ENCODE results near the gene CCT7. TPM values are rescaled to one million over a fixed set of nuclear protein-coding genes. Genes with fewer than 3 reads are reported as not detected.

CCT7 gene
- total RNA-seq, 1 experiment from 2014 or later = 648 TPM

DNA sequence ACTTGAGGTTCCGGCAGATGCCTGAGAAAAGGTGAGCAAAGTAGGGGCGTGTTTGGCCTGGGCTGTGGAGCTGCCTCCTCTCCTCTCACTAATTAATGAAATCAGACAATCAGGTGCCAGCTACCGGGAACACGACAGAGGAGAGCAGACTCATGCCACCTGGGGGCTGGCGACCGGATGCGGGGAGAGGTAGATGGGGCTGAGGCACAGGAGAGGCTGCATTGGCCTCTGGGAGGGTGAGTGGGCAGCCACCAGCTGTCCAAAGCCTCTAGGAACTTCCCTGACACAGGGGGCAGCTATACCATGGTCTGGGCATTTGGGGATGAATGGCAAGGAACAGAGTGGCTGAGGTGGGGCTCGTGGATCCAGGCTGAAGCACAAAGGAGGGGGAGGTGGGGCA is 25.2 kb downstream of the CCT7 start:
- no TSS peak for BruUV-seq (replicated peaks)
- H3K4me3 ChIP-seq (ENCODE audit: low read depth, low read length, poor library complexity, severe bottlenecking) = no peak overlapping the region
- no peak for DNase-seq (ENCODE audit: low spot score)
- no peaks in the 10 kb centered on the region for H3K27me3 ChIP-seq (replicated peaks; ENCODE audit: insufficient read depth, low read depth, low read length, poor library complexity)
- intact Hi-C loops (cut with micrococcal nuclease; ENCODE audit: unreplicated experiment) = no loop called here
- H3K9me3 ChIP-seq (ENCODE audit: low read depth, low read length, poor library complexity, severe bottlenecking) = no peaks in the 10 kb centered on the region
- H3K36me3 ChIP-seq (ENCODE audit: insufficient read depth, low read length, poor library complexity, severe bottlenecking) = peaks cover 12% of the 10 kb centered on the region
- H3K4me1 ChIP-seq (ENCODE audit: insufficient read depth, low read length, poor library complexity, severe bottlenecking) = no peaks in the 10 kb centered on the region
- H3K27ac ChIP-seq (ENCODE audit: low read depth, low read length, poor library complexity, severe bottlenecking) = no peak overlapping the region
- TF ChIP-seq, protein P1, sequence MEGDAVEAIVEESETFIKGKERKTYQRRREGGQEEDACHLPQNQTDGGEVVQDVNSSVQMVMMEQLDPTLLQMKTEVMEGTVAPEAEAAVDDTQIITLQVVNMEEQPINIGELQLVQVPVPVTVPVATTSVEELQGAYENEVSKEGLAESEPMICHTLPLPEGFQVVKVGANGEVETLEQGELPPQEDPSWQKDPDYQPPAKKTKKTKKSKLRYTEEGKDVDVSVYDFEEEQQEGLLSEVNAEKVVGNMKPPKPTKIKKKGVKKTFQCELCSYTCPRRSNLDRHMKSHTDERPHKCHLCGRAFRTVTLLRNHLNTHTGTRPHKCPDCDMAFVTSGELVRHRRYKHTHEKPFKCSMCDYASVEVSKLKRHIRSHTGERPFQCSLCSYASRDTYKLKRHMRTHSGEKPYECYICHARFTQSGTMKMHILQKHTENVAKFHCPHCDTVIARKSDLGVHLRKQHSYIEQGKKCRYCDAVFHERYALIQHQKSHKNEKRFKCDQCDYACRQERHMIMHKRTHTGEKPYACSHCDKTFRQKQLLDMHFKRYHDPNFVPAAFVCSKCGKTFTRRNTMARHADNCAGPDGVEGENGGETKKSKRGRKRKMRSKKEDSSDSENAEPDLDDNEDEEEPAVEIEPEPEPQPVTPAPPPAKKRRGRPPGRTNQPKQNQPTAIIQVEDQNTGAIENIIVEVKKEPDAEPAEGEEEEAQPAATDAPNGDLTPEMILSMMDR (conservative IDR thresholded peaks at IDR 0.05; ENCODE audit: low read depth, low read length) = no peak
- no peak for TF ChIP-seq EZH2 (IDR thresholded peaks at IDR 0.05; ENCODE audit: borderline replicate concordance, low read depth, low read length, poor library complexity, severe bottlenecking)
- POLR2A ChIA-PET (ENCODE audit: low non-redundant PET) = no interaction called here
- CTCF ChIA-PET = no interaction called here

GRCh38 chr2:73259704-73260337 is 25.7 kb downstream of the CCT7 start:
- POLR2A ChIA-PET (ENCODE audit: low non-redundant PET) = no interaction called here
- TF ChIP-seq, protein P1 (conservative IDR thresholded peaks at IDR 0.05; ENCODE audit: low read depth, low read length) = no peak
- Histone ChIP-seq H3K4me1 (ENCODE audit: insufficient read depth, low read length, poor library complexity, severe bottlenecking) (no peaks in the 10 kb centered on the region), H3K4me3 (ENCODE audit: low read depth, low read length, poor library complexity, severe bottlenecking) (no peak overlapping the region), H3K9me3 (ENCODE audit: low read depth, low read length, poor library complexity, severe bottlenecking) (no peaks in the 10 kb centered on the region), H3K27me3 (replicated peaks; ENCODE audit: insufficient read depth, low read depth, low read length, poor library complexity) (no peaks in the 10 kb centered on the region), H3K27ac (ENCODE audit: low read depth, low read length, poor library complexity, severe bottlenecking) (no peak overlapping the region), H3K36me3 (ENCODE audit: insufficient read depth, low read length, poor library complexity, severe bottlenecking) (peaks cover 8% of the 10 kb centered on the region)
- CTCF ChIA-PET = no interaction called here
- intact Hi-C loops (cut with micrococcal nuclease; ENCODE audit: unreplicated experiment) = no loop called here
- BruUV-seq (replicated peaks) = no TSS peak
- DNase-seq (ENCODE audit: low spot score) = no peak

DNA sequence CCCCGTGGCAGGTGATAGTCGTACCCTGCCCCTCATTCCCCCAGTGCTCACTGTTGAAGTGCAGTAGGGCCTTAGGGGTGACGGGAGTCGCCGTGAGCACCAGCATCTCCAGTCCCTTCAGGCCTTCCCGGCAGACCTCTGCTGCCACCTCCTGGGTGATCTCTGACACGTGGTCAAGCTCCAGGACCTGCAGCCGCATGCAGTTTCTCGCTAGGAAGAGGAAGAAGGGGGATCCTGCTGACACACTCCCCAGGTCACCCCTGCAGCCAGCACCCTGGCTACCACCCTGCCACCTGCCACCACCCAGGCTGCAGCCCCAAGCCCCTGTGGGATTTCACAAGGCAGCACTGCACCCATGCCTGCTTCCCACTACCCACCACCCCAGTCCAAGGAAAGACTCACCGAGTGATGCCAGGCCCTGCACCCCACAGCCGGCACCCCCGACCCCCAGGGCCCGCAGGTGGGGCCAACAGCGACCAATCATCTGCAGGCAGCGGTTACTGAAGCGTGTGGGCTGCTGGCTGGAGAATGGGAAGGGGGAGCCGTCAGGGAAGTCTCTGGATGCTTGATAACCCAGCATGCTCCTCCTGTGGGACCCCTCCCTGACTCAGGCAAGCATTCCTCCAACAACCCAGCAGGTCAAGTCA is 26.4 kb downstream of the CCT7 start:
- Histone ChIP-seq H3K9me3 (ENCODE audit: low read depth, low read length, poor library complexity, severe bottlenecking) (no peaks in the 10 kb centered on the region), H3K4me3 (ENCODE audit: low read depth, low read length, poor library complexity, severe bottlenecking) (no peak overlapping the region), H3K4me1 (ENCODE audit: insufficient read depth, low read length, poor library complexity, severe bottlenecking) (no peaks in the 10 kb centered on the region), H3K27ac (ENCODE audit: low read depth, low read length, poor library complexity, severe bottlenecking) (no peak overlapping the region), H3K27me3 (replicated peaks; ENCODE audit: insufficient read depth, low read depth, low read length, poor library complexity) (no peaks in the 10 kb centered on the region), H3K36me3 (ENCODE audit: insufficient read depth, low read length, poor library complexity, severe bottlenecking) (peaks cover 7% of the 10 kb centered on the region)
- DNase-seq (ENCODE audit: low spot score) = no peak
- TF ChIP-seq EZH2 (IDR thresholded peaks at IDR 0.05; ENCODE audit: borderline replicate concordance, low read depth, low read length, poor library complexity, severe bottlenecking) = no peak
- TF ChIP-seq, protein P1 (conservative IDR thresholded peaks at IDR 0.05; ENCODE audit: low read depth, low read length) = peak; percentile 22; the same call in 1 of the 2 replicates
- POLR2A ChIA-PET (ENCODE audit: low non-redundant PET) = no interaction called here
- CTCF ChIA-PET = no interaction called here
- BruUV-seq (replicated peaks) = no TSS peak
- intact Hi-C loops (cut with micrococcal nuclease; ENCODE audit: unreplicated experiment) = no loop called here
